ENCODE data around the gene OSTF1.

DNA sequence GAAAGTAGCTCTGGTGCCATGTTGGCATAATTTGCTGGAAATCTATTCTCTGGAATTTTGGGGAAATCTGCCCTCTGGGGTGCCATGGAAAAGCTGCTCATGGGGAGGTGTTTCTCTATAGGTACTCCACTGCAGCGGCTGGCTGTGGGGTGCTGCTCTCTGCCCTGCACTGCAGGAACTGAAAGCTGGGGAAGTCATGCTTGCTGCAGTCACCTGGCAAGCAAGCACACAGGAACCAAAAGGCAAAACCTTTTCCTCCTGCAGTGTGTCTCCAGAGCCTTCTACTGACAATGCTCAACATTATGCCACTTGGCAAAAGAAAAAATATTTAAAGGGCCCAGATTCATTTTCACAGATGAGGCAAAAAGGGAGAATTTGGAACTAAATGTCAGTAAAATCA lies 34.4 kb upstream of the OSTF1 start:
- TF ChIP-seq, protein P1, sequence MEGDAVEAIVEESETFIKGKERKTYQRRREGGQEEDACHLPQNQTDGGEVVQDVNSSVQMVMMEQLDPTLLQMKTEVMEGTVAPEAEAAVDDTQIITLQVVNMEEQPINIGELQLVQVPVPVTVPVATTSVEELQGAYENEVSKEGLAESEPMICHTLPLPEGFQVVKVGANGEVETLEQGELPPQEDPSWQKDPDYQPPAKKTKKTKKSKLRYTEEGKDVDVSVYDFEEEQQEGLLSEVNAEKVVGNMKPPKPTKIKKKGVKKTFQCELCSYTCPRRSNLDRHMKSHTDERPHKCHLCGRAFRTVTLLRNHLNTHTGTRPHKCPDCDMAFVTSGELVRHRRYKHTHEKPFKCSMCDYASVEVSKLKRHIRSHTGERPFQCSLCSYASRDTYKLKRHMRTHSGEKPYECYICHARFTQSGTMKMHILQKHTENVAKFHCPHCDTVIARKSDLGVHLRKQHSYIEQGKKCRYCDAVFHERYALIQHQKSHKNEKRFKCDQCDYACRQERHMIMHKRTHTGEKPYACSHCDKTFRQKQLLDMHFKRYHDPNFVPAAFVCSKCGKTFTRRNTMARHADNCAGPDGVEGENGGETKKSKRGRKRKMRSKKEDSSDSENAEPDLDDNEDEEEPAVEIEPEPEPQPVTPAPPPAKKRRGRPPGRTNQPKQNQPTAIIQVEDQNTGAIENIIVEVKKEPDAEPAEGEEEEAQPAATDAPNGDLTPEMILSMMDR (conservative IDR thresholded peaks at IDR 0.05; ENCODE audit: low read length) = no peak
- no peak for TF ChIP-seq EZH2phosphoT487 (IDR thresholded peaks at IDR 0.05; ENCODE audit: borderline replicate concordance, low read depth, low read length)

Measured in OCI-LY7 (cell line).